ENCODE results near the gene LYZL1. TPM values are rescaled to one million over a fixed set of nuclear protein-coding genes. Genes with fewer than 3 reads are reported as not detected.

Gene LYZL1
- total RNA-seq, 1 experiment from 2014 or later, result not detected

- no peaks in the 10 kb centered on the region for H4K20me1 ChIP-seq (ENCODE audit: insufficient read depth)
- no peaks in the 10 kb centered on the region for H3K9me2 ChIP-seq (ENCODE audit: insufficient read depth)
- peaks cover 14% of the 10 kb centered on the region; the same call in 1 of the 2 replicates for H3K4me1 ChIP-seq (replicated peaks; ENCODE audit: insufficient read depth)
- H3K79me2 ChIP-seq (ENCODE audit: low read depth), result no peaks in the 10 kb centered on the region
- BruUV-seq (replicated peaks), result no TSS peak
- ChIA-PET POLR2A (ENCODE audit: unreplicated experiment) (no interaction called here), CTCF (no interaction called here)
- H3F3A ChIP-seq (ENCODE audit: insufficient read depth, low read depth), result no peaks in the 10 kb centered on the region
- H3K4me2 ChIP-seq, result no peak overlapping the region
- peaks cover 3% of the 10 kb centered on the region; the same call in 1 of the 2 replicates for H3K27me3 ChIP-seq (ENCODE audit: insufficient read depth, low read depth)
- DNase-seq, result no peak
- TF ChIP-seq EZH2 (IDR thresholded peaks at IDR 0.05; ENCODE audit: low read depth), result no peak
- TF ChIP-seq CTCF (conservative IDR thresholded peaks at IDR 0.05), result no peak
- H2AFZ ChIP-seq, result no peak overlapping the region
- no peaks in the 10 kb centered on the region for H3K9me3 ChIP-seq (ENCODE audit: insufficient read depth, low read depth)
- H3K4me3 ChIP-seq, result no peak overlapping the region
- no peaks in the 10 kb centered on the region for H3K36me3 ChIP-seq (ENCODE audit: low read depth)
- intact Hi-C loops (cut with micrococcal nuclease; ENCODE audit: unreplicated experiment), result no loop called here
- H3K27ac ChIP-seq, result no peak overlapping the region
Measured at GRCh38 chr10:29324220-29324841, 35.5 kb downstream of the LYZL1 start.

GRCh38 chr10:29326299-29326698 lies 37.4 kb downstream of the LYZL1 start:
- H3K36me3 ChIP-seq (ENCODE audit: low read depth), result no peaks in the 10 kb centered on the region
- no peak overlapping the region for H2AFZ ChIP-seq
- no peaks in the 10 kb centered on the region for H3K9me3 ChIP-seq (ENCODE audit: insufficient read depth, low read depth)
- H3K27ac ChIP-seq, result no peak overlapping the region
- no peaks in the 10 kb centered on the region for H4K20me1 ChIP-seq (ENCODE audit: insufficient read depth)
- no peak for TF ChIP-seq EZH2 (IDR thresholded peaks at IDR 0.05; ENCODE audit: low read depth)
- TF ChIP-seq CTCF (conservative IDR thresholded peaks at IDR 0.05), result no peak
- intact Hi-C loops (cut with micrococcal nuclease; ENCODE audit: unreplicated experiment), result no loop called here
- no peak overlapping the region for H3K4me2 ChIP-seq
- no peak for DNase-seq
- H3K27me3 ChIP-seq (ENCODE audit: insufficient read depth, low read depth), result peaks cover 3% of the 10 kb centered on the region; the same call in 1 of the 2 replicates
- ChIA-PET POLR2A (ENCODE audit: unreplicated experiment) (no interaction called here), CTCF (no interaction called here)
- no peaks in the 10 kb centered on the region for H3F3A ChIP-seq (ENCODE audit: insufficient read depth, low read depth)
- no peaks in the 10 kb centered on the region for H3K9me2 ChIP-seq (ENCODE audit: insufficient read depth)
- H3K4me1 ChIP-seq (replicated peaks; ENCODE audit: insufficient read depth), result 0 out of 2 replicates have a peak, but pooled peaks cover under 1% of the 10 kb centered on the region
- BruUV-seq (replicated peaks), result no TSS peak
- H3K79me2 ChIP-seq (ENCODE audit: low read depth), result no peaks in the 10 kb centered on the region
- H3K4me3 ChIP-seq, result no peak overlapping the region

GRCh38 chr10:29326886-29327745 lies 38.2 kb downstream of the LYZL1 start:
- no peaks in the 10 kb centered on the region for H3K9me2 ChIP-seq (ENCODE audit: insufficient read depth)
- intact Hi-C loops (cut with micrococcal nuclease; ENCODE audit: unreplicated experiment), result no loop called here
- BruUV-seq (replicated peaks), result no TSS peak
- H4K20me1 ChIP-seq (ENCODE audit: insufficient read depth), result no peaks in the 10 kb centered on the region
- H3K4me1 ChIP-seq (replicated peaks; ENCODE audit: insufficient read depth), result no peaks in the 10 kb centered on the region
- H2AFZ ChIP-seq, result no peak overlapping the region
- H3K27me3 ChIP-seq (ENCODE audit: insufficient read depth, low read depth), result peaks cover 3% of the 10 kb centered on the region; the same call in 1 of the 2 replicates
- no peak for DNase-seq
- no peak for TF ChIP-seq EZH2 (IDR thresholded peaks at IDR 0.05; ENCODE audit: low read depth)
- TF ChIP-seq CTCF (conservative IDR thresholded peaks at IDR 0.05), result no peak
- ChIA-PET POLR2A (ENCODE audit: unreplicated experiment) (interaction anchor here (0.6 kb wide), 1 partner anchor 1033 kb away, joined by 3 read pairs; no protein-coding TSS in a partner anchor), CTCF (no interaction called here)
- no peak overlapping the region for H3K27ac ChIP-seq
- H3K4me3 ChIP-seq, result no peak overlapping the region
- H3K79me2 ChIP-seq (ENCODE audit: low read depth), result no peaks in the 10 kb centered on the region
- no peaks in the 10 kb centered on the region for H3F3A ChIP-seq (ENCODE audit: insufficient read depth, low read depth)
- H3K9me3 ChIP-seq (ENCODE audit: insufficient read depth, low read depth), result no peaks in the 10 kb centered on the region
- no peak overlapping the region for H3K4me2 ChIP-seq
- no peaks in the 10 kb centered on the region for H3K36me3 ChIP-seq (ENCODE audit: low read depth)
